DMS53 (cell line): ENCODE data around the gene PDE5A.
A peak's percentile ranks its signal among the peaks of the same experiment; 100 is the strongest.

Experiments
- DNase-seq: peaks from one replicate; lab custom pipeline; 2025; lab: John Stamatoyannopoulos, UW

Gene PDE5A

DNA sequence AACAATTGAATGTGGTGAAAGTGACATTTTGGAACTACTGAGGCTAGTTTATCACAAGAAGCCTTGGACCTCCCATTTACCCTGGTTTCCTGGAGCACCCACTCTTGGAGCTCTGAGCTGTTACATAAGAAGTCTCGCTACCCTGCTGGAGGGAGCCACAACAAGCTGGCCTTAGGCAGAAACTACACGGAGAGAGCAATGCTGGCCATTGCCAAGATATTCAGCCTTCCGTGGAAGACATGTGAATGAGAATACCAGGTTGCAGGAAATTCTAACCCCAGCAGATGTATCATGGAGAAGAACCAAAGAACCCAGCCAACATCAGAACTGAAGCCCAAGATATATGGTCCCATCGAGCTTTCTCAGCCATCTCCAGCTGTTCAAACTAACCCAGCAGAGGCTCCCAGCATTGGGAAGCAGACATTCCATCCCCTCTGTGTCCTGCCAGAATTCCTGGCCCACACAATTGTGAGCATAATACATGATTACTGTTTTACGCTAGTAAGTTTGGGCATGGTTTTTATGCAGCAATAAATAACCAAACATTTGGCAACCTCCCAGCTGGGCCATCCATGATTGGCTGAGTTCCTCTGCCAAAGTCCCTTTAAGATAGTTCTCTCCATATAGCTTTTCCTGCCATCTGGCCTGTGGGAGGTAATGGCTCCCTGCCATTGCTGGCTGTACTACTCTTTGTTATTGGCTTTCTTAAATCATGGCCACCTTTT, 17.9 kb upstream of the PDE5A start:
- no peak for DNase-seq

DNA sequence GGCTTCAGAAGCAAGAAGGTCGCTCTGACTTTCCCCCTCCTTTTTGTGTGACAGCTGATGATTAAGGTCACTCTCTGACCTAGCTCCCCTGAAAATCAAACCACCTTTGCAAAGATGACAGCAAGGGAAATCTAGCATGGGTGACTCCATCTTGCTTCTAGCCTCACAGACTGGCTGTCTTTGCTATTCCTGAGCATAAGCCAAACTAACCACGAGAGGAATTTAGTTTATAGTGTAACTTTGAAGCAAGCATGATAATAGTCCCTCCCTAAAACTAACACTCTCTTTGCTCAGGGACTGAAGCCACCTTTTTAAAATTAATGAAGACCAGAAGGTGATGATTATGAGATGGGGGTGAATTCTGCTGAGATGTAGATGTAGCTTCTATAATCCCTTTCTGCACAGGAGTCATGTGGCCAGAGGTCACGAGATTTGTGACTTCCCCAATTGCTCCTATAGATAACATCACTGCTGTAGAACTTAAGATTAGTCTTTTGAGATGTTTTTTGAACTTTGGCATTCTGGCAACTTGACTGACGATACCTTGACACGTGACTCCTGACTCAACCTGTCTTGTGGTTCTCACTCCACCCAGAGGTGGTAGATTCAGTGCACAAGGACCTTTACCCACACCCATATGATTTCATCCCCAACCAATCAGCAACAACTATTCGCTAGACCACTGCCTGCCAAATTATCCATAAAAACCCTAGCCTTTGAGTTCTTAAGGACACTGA, 14.9 kb upstream of the PDE5A start:
- no peak for DNase-seq

DNA sequence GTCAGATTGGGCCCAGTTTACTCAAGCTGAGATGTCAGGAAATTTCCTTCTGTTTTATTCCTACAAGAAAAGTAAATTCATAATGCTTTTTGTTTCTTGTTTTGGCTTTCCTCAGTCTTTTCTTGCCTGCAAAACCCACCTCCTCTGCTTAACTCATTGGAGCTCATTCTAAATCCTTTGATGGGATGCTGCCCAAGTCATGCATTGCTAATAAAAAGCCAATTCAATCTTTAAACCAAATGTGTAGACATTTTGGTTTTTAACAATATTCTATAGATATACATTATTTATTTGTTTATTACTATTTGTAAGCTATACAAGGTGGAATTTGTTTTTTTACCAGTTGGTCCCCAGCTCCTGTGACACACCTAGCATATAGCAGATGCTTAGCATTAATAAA, 13.2 kb upstream of the PDE5A start:
- DNase-seq: no peak

DNA sequence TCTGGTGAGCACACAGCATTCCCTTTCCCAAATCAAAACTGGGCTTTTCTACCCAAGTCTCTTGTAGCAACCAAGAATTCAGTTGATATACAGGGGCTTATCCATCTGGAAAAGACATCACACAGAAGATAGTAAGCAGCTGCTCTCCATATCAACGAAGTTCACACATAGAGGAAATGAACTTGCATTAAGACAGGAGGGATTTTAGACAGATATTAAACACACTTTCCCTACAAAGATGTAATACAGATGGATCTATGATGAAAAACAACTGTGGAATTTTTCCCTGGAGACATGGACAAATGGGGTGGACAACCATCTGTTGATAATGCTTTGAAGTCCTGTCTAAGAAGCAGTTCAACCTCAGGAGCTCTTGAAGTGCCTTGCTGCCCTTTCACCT, 9.8 kb upstream of the PDE5A start:
- no peak for DNase-seq

DNA sequence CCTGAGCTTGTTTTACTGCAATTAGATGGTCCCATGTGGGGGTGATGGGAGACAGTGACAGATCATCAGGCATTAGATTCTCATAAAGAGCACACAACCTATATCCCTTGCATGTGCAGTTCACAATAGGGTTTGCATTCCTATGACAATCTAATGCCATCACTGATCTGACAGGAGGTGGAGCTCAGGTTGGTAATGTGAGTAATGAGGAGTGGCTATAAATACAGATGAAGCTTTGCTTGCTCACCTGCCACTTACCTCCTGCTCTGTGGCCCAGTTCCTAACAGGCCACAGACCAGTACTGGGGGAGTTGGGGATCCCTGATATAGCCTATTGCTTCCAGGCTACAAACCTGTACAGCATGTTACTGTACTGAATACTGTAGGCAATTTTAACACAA, 8.2 kb upstream of the PDE5A start:
- peak; percentile 34 for DNase-seq

DNA sequence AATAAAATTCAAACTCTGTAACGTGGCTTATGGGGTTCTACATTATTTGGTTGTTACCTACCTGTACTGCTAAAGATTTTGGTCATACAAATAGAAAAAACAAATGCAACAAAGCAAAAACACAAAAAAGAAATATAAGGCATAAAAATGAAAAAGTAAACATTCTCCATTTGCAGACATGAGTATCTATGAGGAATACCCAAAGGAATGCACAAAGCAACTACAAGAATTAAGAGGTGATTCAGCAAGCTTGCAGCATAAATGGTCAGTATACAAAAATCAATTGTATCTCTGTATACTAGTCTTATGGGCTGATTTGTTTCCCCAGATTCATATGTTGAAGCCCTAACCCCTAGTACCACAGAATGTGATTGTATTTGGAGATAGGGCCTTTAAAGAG, 3.6 kb upstream of the PDE5A start:
- DNase-seq: no peak

DNA sequence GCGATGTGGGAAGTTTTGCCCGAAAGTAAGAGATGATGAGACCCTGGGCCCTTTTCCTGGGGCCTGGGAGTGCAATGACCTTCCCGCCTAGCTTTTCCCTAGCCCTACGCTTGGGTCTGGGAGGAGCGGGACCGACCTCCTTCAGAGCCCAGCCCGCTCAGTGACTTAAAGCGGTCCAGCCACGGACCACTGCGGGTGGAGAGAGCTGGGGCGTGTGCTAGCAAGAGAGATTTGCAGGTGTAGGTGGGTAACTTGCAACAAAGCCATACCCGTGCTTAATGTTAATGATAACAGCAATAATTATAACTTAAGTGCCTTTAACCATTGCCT, 503 bp upstream of the PDE5A start:
- peak; percentile 72 for DNase-seq

DNA sequence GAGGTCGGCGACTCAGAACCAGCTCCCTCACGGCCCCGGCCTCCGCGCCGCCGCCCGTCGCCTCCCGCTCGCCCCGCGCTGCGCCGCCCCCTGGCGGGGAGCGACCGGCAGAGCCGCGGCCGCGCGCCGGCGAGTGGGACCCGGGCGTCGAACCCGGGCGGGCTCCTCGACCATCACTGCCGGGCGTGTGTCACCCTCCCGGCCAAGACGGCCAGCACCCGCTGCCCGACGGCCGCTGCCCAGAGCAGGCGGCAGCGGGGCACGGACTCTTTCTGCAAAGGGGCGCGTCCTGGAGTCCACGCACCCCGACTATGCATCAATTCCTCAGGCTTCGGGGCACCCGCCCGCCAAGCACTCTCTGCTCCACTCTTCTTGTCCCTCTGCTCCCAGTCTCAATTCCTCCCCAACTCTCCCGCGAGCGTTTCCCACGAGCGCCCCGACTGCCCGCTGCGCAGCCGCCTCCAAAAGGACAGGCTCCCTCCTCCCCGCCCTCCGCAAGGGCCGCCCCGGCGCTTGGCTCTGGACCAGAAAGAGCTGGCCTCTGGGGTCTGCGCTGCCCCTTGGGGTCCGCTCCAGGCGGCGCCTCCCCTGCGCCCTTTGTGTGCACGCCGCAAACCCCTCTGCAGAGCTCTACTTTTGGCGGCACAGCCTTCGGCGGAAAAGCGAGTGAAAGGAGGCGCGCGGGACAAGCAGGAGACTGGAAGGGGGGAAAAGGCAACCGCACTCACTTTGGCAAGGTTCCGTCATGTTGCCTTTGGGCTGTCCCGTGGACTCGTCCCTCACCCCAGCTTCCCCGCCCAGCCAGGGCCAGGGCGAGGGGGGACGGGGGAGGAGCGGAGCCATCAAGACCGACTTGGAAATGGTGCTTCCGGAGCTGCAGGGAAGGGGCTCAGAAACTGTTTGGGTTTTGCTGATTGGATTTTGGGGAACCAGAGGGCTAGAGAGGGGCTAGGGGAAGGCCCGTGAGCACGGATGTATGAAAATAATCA, 1.0 kb downstream of the PDE5A start:
- DNase-seq: peak; percentile 82

DNA sequence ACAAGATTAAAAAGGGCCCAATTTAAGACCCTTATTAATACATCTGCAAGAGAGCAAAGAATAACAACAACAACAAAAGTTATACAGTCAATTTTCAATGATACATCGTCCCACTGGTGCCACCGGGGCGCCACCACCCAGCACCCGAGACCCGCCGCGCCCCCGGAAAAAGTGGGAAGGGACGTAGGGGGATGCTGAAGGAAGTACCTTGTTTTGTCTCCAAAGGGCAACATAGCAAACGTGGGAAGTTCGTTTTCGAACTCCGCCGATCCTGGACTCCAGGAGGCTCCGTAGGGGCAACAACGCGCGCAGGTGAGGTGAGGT, 1.7 kb downstream of the PDE5A start:
- no peak for DNase-seq

DNA sequence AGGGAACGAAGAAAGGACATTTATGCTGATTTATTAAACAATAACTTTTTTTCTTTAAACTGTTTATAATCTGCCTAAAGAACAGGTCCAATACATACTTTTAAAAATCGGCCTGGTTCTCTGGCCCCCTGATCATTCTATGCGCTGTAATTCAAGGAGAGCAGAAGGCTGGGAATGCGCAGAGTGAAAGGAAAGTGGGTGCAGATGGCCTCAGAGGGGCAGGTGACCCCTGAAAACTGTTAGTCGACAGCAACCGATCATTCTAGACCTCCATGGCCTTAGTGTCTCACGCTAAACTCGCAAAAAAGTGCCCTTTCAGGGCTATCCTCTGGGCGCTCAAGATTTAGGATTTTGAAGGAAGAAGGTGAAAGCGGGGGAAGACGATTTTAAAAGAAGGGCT, 2.2 kb downstream of the PDE5A start:
- DNase-seq: no peak

DNA sequence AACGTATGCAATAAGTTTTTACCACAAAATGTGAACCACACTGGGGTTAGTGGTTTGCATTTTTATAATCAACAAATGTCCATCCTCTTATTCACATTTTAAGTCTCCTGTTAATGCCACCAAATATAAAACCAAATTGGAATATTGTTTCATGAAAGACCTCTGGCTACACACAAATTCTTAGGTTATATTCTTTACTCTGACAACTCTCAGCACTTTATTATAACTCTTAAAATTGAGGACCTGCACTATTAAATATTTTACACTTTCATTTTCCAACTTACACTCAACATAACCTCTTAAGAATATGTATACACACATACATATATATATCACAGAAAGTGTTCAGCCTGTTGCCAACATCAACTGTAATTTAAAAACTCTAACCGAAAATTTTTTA, 2.8 kb downstream of the PDE5A start:
- no peak for DNase-seq

DNA sequence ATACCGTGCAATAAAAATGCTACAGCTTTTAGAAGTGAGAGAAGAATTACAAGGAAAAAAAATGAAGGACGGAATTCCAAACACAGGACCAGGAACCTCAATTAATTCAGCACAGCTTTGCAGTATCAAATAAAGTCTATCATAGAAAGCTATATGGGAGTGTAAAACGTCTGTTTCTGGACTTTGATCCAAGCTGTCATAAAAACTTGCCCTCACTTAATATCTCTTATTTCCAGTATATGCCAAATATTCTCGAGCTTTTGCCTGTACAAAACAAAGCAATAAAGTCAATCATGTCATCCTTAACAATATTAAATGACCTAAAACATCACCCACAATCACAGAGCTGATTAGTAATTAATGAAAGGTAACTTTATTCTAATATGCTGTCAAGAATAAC, 4.2 kb downstream of the PDE5A start:
- no peak for DNase-seq

DNA sequence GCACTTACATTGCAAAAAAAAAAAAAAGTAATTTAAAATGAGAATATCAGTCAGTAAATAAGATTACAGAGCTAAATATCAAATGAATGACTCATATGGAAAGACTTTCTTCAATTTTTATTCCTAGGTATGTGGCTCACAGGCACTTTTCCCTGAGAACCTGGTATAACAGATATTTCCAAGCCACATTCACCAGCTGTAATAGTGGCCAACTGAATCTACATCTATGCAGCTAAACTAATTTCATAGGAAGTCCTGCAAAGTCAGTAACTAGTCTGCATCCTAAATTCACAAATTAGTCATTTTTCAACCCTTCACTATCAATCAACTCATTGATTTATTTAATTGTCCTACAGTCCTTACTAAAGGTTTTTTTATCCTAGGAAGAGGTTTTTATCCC, 5.6 kb downstream of the PDE5A start:
- DNase-seq: no peak

DNA sequence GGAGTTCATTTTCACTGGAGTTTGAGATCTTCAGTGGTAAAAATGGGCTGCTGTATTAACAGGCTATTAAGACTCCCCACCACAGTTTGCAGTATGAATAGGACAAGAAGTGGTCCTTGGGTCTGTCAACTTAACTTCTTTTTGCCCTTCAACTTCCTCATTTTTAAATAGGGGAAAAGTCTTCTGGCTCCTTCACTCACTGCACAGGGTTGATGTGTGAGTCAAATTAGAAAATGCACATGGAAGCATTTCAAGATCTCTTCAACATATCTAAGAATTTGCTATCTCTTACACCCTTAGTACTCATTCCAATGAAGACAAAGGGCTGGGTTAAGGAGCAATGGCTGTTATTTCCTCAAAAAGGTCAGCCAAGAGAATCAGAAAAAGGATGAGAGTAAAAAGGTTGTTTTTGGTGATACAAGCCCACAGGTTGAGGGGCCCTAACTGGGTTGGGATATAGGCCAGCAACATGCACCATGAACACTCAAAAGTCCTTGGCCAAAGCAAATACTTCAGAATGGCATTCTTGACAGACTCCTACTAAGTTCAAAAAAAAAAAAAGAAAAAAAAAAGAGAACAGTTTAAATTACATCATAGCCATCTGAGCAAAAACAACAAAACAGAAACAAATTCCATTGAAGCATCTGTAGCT, 13.4 kb downstream of the PDE5A start:
- peak; percentile 21 for DNase-seq

DNA sequence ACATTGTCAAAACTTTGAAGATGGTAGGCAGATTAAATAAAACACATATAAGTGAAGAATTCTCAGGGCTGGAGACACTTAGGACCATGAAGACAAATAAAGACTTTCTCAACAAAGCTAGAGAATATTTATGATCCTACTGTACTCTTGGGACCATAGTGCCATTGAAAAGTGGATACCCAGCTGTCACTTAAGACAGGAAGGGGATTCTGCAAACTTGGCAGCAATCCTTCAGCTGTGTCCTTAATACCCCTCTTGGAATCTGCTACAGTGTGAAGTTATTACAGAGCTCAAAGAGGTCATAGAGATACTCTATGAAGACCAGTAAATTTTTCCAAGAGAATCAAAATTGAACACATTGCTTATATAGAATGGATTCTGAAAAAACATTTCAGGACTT, 24.3 kb downstream of the PDE5A start:
- no peak for DNase-seq

DNA sequence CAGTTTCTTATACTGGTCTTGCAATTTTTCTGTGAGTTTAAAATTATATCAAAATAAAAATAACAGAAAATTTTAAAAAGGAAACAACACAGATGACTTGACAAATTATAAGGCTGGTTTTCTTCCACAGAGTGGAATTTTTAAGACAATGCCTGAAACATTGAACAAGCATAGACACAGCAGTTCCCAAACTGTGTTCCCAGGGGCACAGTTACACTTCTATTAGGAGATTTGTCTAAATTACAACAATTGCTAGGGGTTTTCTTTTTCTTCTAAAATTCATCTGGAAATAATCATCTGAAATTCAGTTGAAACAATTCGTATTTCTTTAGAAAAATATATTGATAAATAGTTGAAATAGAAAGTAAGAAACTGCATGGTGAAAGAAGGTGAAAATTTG, 26.2 kb downstream of the PDE5A start:
- DNase-seq: no peak

DNA sequence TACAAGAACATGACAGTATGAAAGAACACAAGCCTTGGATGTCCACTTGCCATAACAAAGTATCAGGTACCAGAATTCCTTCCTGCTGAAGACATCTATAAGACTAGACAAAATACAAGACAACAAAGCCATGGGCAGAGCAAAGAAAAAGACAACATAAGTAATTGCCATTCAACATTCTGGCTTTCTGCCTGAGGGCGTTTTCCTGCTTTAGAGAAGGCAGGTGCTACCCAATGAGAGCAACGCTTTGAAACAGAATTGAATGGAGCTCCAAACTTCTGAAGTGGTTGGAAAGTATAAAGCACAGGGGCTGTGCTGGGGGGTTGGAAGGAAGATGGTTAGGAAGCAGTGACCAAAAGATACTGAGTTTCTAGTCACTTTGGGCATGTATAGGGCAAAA, 30.1 kb downstream of the PDE5A start:
- DNase-seq: no peak

DNA sequence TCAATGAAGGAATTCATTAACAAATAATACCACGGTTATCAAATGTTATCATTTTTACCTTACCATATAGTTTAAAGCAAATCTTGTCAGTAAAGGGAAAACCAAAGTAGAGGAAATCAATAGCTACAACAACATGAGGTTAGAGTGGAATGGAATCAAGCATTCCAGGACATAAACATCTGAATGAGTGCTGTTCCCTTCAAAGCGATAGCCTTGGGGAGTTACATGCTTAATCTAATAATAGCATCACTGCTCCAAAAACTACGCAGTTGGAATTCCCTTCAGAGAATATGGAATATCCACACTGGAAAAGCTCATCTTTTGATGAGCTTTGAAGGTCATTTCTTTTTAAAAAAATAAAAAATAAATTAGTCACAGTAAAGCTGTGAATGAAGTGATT, 31.2 kb downstream of the PDE5A start:
- no peak for DNase-seq

DNA sequence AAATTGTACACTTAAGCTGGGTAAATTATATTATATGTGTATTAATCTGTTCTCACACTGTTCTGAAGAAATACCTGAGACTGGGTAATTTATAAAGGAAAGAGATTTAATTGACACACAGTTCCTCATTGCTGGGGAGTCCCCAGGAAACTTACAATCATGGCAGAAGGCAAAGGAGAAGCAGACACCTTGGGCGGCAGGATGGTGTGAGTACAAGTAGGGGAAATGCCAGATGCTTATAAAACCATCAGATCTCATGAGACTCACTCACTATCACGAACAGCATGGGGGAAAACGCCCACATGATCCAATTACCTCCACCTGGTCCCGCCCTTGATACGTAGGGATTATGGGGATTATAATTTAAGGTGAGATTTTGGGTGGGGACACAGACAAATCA, 34.9 kb downstream of the PDE5A start:
- DNase-seq: no peak

DNA sequence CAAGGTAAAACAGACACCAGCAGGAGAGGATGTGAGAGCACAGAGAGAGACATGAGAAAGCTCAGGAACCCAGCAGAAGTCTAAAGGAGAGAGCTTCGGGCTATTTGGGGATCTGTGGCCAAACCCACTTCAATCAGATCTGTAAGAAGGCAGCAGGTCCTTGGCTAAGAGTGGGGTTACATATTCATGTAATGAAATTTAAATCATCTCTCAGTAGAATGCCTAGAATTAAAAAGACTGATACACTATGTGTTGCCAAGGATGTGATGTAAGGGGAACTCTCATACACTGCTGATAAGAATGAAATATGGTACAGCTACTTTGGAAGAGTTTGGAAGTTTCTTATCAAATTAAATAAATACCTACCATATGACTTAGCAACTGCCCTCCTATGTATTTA, 35.8 kb downstream of the PDE5A start:
- DNase-seq: no peak

DNA sequence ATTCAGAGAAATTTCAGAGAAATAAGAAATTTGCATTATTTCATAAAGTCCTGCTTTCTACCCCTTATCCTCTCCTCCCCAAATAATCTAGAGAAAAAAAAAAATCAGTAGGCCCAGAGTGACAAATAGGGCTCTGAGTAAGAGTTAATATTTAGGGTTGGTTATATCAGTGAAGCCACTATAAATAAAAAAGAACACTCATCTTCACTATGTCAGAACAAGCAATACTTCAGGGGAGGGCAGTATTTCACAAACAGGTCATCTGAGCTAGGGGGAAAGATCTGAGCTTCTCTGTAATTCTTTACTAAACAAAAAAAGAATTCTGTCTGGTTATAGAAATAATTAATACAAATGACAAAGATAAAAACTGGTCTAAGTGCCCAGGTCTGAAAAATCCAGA, 39.4 kb downstream of the PDE5A start:
- no peak for DNase-seq

DNA sequence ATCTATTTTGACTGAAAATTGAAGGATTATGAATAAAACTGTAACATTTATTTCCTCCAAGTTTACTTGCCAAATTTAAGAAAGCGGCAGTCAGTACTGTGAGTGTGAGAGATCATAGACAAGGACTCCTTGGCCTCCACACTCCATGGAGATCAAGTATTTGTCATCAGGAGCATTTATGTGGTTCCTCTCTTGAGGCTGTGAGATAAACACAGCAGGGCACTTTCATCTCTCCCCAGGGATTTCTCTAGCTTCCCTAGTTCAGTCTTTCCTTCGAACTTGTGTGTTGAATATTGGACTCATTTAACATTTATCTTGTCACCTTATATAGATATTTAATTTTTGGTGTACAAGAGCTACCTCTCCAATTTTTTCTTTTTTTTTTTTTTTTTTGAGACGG, 40.8 kb downstream of the PDE5A start:
- DNase-seq: no peak

DNA sequence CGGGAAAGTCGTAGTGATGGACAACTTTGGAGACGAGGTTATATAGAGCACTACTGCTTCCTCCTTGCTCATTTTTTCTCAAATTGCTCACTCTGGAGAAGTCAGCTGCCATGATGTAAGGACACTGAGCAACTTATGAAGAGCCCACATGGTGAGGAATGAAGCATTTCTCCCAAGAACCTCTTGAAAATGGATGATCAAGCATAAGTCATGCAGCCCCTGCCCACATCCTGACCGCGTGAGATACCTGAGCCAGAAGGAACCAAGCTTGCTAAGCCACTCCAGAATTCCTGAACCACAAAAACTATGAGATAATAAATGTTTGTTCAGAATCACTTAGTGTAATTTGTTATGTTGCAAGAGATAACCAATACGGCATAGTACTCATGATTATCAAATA, 42.8 kb downstream of the PDE5A start:
- peak; percentile 2 for DNase-seq
